WTC11 (cell line): ENCODE results near the gene CYSTM1.

Experiments used
- NFYB ChIP-seq: sonication (generic); formaldehyde crosslinking; conservative IDR thresholded peaks from 2 replicates; pipeline ENCODE4 v1.8.0; 2022; ENCODE audit warnings: low read depth, missing genetic modification reagents
- NR3C1 ChIP-seq: sonication (generic); formaldehyde crosslinking; conservative IDR thresholded peaks from 2 replicates; pipeline ENCODE4 v1.8.1; 2023; ENCODE audit warnings: low read depth, mild to moderate bottlenecking, missing genetic modification reagents
- SOX15 ChIP-seq: fragments of 250-450 bp; sonication (Bioruptor Pico); IDR thresholded peaks from 2 replicates; pipeline ENCODE4 v1.9.0; 2021; ENCODE audit warnings: mild to moderate bottlenecking
- TF ChIP-seq, protein P1 (sequence below): sonication (generic); formaldehyde crosslinking; conservative IDR thresholded peaks from 2 replicates; pipeline ENCODE4 v1.8.1; 2022; ENCODE audit warnings: mild to moderate bottlenecking, missing genetic modification reagents

DNA sequence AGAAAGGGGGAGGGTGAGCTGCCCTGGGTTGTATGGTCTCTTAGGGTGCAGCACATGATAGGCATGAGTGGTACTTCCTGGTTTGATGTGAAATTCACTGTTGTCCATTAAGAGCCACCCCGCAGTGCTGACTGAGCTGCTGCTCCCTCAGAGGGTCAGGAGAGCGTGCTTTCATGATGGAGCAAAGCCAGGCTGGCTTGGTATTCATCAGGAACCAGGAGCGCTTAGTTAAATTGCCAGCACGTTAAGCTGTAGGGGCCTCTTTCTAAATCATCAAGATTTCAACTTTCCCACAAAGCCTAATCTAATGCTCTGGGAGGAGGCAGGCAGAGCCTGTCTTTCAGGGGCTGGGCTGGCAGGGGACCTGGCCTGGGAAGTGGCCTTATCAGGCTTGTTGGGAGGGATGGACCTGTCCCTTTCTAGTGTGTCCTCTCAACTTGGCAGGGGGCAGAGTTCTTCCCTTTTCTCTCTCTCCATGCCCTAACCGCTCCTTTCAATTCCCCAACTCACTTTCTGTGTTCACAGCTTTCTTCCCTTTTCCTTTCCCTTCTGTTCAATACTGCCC is 7.9 kb downstream of the CYSTM1 start:
- TF ChIP-seq NFYB (no peak), NR3C1 (CRISPR knock-in tag) (no peak), SOX15 (CRISPR knock-in tag) (no peak)
- TF ChIP-seq, protein P1, sequence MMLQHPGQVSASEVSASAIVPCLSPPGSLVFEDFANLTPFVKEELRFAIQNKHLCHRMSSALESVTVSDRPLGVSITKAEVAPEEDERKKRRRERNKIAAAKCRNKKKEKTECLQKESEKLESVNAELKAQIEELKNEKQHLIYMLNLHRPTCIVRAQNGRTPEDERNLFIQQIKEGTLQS (CRISPR knock-in tag), result no peak
